Pulmonary artery endothelial cell (primary cell): ENCODE results near the gene NEUROD6. TPM values are rescaled to one million over a fixed set of nuclear protein-coding genes. Genes with fewer than 3 reads are reported as not detected.

Experiments
- DNase-seq: peaks from one replicate; pipeline ENCODE4 v3.0.0-alpha.2; 2011; ENCODE audit warnings: low read depth, low spot score
- total RNA-seq: library from RNA; depleted of rRNA; stranded (reverse); fragments of >200 nt; gene quantifications from 2 replicates; pipeline ENCODE4 v1.2.3, GENCODE V29; 2014

Gene NEUROD6
- total RNA-seq, result not detected in 2 replicates

DNA sequence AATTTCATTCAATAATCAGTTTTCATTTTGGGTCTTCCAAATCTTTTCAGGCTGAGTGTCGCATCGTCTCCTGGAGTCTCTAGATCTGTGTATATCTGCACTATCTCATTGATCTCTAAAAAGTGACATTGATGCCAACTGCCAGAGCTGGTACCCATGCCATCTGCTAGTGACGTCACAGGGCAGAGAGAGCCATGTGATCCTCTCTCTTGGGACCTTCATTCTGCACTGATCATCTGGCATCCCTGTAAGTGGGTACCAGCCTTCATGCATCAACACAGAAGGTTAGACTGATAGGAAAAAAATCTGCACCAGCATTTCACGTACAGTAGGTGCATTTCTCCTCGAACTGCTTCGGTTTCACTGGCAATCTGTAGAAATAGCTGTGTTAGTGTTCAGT lies at the start of gene NEUROD6:
Gene NEUROD6, minus strand, starts transcription at position 124 of the 400 bp plus-strand sequence. CDS start 1,458 bp downstream, outside the sequence.
- no peak for DNase-seq

DNA sequence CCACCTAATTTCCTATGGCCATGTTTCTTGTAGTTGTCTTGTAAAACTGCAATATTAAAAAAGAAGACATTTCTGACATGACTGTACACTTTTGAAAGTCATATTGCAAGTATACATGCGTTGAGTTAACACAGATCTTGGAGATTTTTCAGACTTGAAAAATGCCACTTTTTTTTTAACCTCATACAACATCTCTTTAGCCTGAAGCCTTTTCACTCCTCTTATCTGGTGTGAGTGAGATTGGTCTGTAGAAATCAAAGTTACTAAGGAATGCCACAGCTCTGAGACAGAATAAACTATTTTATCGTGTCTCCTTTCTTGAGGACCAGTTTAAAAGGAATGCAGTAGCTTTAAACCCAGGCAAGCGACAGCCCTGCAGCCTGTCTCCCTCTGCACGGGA lies 43.9 kb upstream of the NEUROD6 start:
- DNase-seq, result no peak

DNA sequence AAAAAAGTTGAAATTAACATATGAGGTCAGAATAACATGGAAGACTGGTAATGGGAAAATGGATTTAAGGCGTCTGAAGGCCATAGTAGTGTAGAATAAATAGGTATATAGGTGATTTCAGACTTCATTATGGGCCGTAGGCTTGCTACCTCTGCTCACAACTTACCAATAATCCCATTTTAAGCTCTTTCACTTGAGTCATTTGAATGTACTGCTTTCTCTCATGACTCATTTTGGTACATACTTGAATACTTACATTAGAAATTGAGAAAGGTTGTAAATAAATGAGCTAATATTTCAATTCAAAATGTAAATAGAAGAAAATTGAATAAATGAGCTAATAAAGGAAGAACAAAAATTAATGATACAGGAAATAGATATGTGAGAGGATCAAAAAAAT lies 42.2 kb upstream of the NEUROD6 start:
- DNase-seq, result no peak

DNA sequence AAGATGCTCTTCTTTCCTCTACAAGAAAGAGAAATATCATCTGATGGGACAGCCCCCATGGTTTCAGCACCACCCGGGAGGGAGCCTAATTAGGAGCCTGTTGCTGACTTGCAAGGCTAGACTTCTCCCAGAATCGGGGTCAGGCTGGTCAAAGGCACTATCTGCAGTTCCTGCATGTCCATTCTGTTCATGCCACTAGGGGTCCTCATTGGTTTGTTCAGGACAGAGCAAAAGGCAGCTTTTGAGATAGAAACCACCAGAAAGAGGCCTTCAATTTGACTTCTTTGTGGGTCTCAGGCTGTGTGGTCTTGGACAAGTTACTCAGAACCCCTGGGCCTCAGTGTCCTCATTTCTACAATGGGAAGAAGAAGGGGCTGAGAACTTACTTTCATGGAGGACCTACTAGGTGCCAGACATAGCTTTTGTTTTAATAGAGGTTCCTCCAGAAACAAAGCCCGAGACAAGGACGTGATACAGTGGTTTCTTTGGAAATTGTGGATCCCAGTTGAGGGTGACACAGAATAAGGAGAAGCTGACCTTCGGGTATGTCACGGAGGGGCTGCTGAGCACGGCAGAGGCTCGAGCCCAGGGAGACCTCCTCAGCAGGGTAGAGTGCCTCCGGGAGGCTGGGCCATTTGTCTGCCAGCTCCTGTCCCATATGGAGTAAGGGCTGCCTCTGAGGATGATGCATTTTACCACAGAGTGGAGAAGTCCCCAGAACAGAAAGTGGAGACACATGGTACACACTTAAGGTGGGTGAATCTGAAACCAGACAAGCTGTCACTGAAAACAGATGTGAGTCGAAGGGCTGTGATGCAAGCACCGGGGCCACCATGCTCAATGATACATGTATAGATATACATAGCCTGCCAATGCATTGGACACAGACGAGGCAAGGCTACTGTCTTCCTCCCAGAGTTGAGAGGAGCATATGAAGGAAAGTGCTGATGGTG lies 33.1 kb upstream of the NEUROD6 start:
- peak; percentile 4 for DNase-seq

DNA sequence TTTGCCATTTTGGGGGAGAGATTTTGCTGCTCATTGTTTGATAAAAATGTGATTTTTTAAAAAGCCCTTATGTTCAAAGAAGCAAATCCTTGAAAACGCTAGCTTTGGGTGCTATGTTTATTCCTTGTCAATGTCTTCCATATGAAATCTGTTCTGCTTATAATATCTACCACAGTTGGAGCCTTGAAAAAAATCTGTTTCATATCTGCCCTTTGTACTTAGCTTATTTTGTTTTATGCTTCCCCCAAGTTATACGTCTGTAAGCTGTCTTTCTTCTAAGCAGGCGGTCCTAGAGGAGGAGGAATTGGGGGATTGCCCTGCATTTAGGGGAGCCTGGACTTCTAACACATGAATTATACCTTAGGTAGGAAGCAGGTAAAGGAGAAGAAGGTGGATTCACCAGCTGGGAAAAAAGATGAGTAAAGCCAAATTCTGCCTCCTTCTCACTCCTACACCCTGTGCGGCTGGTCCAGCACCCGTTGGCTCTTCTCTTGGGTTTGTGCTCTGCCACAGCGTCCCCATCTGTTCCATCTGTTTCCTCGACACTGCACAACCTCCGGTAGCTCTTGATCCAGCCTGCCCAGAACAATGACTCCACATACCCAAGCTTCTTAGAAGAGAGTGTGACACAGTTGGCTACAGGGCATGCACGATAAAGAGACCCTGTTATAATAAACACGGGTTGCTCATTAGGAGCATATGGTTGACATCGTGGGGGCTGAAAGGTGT lies 31.9 kb upstream of the NEUROD6 start:
- DNase-seq, result no peak

DNA sequence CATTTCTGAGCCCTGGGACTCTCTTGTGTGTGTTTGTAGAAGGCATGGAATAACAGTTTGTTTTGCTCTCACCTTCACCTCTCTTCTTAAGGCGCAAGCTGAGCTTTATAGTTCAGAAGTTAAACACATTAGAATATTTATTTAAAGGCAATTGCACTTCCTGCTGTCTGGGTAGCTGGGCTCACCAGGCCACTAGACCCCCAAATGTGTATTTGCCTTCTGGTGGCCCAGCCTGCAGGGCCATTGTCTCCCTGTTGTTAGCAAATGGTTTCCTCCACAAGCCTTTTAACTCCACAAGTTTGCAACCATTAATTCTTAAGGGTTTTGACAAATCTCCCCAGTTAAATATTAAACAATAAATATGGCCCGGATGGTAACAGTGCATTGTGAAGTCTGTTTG lies 31.1 kb upstream of the NEUROD6 start:
- DNase-seq, result no peak

DNA sequence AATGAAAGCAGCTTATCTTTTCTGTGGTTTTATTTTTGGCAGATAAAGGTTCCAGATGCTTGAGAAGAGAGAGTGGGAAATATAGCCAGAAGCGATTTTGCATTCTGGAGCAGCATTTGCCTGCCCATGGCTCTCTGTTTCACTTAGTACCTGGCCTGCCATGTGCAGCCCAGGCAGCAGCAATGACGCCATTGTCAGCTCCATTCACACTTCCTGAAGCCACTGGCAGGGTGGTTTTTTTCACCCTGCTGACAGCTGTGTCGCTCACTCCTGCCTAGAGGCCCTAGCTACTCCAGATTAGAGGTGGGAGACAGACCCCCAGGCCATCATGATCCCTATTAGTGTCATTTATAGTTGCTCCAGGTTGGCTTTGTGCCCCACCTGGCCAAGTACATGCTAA lies 30.1 kb upstream of the NEUROD6 start:
- DNase-seq, result no peak

DNA sequence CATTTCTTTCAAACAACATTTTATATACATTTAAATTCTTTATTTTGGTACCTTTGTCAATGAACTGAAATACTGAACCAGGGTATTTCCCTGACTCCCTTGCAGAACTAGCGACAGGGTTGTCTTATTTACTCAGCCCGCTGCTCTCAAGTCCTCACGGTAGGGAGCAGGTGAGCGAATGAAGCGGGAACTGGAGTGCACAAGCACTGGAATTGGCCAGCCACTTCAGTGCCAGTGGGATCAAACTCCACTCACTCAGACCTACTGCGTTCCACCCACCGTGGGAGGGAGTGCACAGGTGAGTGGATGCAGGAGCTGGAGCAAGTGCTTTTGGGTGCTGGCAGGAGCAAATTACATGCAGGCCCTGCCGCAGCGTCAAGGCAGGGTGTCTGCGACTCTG lies 28.1 kb upstream of the NEUROD6 start:
- no peak for DNase-seq

DNA sequence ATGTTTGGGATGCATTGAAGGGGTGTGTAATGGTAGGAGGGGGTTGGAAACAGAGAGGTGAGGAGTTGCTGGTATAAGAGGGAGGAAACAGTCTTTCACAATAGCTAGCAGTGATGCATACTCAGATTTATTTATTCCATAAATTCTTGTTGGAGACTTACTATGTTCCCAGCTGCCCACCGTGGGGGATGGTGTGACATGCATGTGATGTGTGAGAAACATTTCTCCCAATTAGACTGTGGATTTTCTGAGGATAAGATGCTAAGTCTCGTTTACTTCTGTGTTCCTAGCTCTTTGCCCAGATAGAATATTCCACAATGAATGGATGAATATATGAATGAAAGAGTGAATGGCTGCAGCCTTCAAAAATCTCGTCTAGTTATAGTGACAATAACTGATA lies 23.0 kb upstream of the NEUROD6 start:
- DNase-seq, result no peak

DNA sequence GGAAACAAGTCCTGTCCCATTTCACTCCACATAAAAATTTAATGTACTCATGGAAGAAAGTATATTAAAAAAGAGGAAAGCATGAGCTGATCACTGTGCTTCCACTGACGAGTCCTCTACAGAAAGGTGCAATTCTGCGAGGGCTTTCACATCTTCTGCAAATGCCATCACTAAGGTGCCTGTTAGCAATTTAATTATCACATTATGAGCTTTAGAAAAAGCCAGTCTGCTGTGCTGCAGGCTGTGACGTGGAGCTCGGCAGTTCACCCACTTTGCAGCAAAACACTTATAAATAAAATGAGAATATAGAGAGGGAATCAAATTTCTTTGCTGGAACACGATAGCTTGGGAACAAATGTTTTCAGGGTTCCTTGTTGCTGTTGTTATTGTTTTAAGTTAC lies 22.5 kb upstream of the NEUROD6 start:
- DNase-seq, result no peak

DNA sequence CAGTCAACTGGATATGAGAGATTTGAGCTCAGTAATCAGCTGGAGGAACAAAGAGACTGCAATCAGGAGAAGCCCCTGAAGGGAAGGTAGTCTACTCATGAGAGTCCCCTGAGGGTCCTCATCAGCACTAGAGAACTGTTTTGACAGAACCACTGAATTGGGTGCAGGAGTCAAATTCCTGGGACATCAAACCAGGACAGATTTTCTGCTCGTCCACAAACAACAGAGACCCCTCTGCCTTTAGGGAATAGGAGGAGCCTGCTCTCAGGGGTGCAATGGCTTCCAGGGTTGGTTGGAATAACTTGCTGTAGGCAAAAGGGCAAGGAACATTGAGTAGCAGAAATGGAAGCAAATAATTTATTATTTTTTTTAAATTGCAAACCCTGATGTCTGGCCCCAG lies 21.9 kb upstream of the NEUROD6 start:
- DNase-seq, result no peak

DNA sequence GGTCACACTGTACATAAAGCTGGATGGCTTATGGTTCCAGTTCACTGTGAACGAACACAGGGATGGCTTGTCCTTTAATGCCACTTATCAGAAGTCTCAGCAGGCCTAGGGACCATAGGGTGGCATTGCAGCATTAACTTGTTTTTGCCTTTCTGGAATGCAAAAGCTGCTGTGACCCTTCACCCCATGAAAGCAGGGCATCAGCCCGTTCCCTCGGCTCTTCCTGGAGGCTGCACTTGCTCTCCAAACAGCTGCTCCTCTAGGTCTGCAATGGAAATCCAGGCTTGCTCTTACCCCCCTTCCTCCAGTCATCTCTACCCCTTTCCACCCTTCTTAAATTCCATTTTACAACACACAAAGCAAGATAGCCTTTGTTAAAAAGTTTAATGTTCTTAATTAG lies 17.9 kb upstream of the NEUROD6 start:
- DNase-seq, result no peak

DNA sequence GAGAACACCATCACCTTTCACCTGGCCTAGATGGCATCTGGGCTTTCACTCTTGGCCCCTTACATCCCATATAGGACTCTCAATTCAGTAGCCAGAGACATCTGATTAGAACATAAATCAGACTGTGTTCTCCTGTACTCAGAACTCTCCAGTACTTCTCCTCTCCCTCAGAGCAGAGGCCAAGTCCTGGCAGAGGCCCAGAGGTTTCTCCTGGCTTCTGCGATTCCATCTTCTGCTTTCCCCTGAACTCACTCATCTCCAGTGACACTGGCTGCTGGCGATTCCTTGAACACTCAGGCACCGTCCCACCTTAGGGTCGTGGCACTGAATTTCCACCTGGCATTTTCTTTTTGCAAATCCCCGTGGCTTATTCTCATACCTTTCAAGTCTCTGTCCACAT lies 4.9 kb upstream of the NEUROD6 start:
- no peak for DNase-seq

DNA sequence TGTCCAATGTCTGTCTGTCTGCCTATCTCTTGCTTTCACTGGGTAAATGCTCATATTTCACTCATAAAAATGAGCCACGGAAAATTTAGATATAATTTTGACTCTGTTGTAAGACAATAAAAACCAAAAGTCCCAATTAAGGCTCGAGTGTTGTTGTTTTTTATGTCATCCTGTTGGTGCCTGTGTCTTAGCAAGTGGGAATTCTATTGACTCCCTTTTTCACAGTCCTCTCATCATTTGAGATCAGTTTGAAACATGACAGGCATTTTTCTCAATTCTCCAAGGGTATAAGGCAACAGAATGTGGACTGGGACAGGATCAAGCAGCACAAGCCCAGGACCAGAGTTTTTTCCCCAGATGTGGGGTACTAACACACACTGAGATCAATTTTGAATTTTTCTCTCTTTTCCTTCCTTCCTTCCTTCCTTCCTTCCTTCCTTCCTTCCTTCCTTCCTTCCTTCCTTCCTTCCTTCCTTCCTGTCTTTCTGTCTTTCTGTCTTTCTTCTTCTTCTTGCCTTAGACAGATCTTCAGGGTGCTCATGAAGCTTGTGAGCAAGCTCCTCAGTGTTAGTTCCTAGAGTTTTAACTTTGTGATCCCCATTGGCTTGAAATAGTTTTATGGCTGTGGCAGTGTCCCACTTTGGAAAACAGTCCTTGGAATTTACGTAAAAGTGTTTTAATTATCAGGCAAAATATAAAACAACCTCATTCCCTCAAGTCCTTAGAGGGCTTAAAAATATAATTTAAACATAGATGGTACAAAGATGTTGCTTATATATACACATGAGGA lies 3.2 kb upstream of the NEUROD6 start:
- no peak for DNase-seq

DNA sequence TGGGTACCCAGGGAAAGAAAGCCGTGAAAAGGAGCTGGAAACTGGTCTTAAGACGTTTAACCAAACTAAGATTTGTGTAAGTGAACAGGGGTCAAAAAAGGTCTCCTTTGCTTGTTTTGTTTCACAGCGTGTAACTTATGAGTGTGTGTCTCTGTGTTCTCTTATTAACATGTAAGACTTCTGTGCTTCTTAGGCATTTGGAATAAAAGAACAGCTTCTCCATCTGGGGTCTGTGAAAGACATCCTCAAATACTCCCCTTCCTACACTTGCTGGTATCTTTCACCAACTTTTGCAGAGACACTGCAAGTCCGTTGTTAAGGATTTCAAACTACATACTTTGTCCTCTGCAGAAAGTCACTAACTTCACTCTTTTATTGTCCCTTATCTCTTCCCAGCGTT lies 615 bp upstream of the NEUROD6 start:
- DNase-seq, result no peak

DNA sequence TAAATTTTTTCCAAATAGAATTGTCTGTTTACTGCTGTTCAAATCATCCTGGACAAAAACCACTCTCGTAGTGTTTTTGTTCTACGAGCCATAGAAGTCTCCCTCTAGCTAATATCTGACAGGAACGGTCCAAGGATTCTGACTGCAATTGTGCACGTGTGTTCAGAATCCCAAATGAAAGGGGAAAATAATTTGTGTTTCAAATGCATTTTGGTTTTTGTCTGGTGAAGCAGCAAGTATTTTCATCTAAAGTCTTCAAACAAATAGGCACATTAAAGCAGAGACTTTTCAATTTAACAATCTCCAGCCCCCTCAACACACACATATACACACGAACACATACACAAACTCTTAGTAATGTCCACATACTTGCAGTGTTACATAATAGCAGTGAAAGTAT lies 475 bp downstream of the NEUROD6 start:
- no peak for DNase-seq

DNA sequence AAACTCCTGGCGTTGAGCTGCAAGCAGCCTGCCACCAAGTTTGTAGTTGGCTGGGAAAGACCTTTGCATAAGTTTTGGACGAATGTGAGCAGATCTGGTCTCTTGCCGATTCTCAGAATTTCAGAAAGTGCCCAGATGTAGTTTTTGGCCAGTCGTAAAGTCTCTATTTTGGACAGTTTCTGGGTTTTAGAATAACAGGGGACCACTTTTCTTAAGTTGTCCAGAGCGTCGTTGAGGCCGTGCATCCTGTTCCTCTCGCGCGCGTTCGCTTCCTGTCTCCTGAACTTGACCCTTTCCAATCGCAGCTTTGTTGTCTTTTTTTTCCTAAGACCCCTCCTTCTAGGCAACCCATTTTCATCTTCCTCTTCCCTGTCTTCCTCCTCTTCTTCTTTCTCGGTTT lies 1.8 kb downstream of the NEUROD6 start:
- no peak for DNase-seq

DNA sequence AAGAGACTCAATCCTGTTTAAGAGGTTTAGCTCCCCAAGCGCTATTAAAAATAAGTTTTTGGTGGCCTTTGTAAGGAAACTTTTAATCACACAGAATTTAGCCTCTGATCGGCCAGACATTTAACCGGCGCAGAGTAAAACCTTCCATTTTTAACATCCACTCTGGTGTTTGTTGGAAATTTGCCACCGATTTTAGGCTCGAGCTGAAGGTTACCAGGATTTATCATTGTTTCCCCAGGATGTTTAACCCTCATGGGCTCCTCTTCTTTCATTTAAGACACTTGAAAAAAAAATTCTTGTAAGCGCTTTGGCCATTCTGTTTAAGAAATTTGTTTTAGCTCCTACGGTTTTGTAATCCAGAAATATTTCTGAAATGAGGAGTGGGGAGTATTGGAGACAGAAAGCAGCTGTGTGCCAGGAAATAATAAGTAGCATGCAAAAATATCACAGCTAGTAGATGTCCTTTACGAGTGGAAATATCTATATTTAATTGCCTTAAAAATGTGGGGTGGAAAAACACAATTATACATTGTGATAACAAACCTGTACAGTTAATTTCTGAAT lies 3.4 kb downstream of the NEUROD6 start:
- no peak for DNase-seq

DNA sequence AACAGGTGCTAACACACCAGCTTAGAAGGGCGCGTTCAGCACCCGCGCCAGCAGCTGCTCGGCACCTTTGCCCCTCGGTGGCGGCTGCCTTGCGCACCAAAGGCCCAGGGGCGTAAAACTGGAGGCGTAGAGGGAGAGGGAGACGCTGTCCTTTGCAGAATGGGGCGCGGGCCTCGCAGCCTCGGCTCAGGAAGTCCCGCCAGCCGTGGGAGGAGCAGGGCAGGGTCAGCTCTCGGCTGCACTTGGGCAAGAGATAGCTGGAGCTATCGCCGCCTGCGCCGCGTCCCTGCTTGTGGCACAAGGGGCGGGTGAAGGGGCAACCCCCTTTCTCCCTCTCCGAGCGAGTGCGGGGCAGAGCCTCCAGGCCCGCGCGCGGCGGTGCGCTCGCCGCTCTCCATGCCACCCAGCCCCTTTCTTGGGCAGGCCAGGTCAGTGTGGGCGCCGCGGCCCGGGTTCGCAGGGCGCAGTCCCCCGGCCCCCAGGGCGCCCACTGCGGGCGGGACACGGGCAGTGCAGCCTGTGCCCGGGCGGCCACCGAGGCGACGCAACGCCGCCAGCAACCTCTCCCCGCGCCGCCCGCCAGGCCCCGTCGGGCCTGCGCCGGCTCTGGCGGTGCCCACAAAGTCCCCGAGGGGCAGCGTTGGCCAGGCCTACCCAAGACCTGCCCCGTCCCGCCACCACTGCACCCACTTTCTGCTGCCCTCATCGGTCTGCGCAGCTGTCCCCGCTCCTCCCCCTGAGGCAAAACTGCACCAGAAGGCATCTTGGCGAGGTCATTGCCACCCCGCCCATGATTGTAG lies 4.1 kb downstream of the NEUROD6 start:
- no peak for DNase-seq

DNA sequence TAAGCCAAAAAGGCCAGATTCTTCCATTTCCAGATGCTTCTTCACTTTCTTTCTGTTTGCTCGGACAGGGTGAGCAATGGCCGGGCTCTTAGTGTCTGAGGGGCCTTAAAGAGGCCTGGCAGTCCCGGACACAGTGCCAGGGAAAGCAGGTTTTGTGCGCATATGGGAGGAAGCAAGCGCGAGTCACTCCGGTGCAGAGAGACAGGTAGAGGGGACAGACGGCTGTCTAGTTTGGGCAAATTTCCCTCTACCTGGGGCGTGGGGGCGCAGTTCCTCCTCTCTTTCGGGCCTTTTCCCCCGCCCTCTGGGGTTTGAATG lies 4.7 kb downstream of the NEUROD6 start:
- no peak for DNase-seq
